Astrocyte of the cerebellum (primary cell): Measurements from ENCODE around the gene TMEM256.

Source experiments
- DNase-seq: peaks from one replicate; pipeline ENCODE4 v3.0.0-alpha.2; 2011; ENCODE audit warnings: low read depth
- H3K4me3 ChIP-seq: 2 replicates; pipeline ENCODE4 v1.5.1; 2011; ENCODE audit warnings: mild to moderate bottlenecking, low read depth, low read length, moderate library complexity
- in situ Hi-C: cut with HindIII; loops from 2 replicates; pipeline ENCODE4 v1.10.0; 2017; ENCODE audit warnings: low sequenced_read_pairs
- TF ChIP-seq, protein P1 (sequence below): IDR thresholded peaks from 2 replicates; pipeline ENCODE4 v1.5.1; 2012; ENCODE audit warnings: low read length, low read depth, moderate library complexity, mild to moderate bottlenecking; ENCODE audit errors: missing control alignments

The TMEM256 gene

DNA sequence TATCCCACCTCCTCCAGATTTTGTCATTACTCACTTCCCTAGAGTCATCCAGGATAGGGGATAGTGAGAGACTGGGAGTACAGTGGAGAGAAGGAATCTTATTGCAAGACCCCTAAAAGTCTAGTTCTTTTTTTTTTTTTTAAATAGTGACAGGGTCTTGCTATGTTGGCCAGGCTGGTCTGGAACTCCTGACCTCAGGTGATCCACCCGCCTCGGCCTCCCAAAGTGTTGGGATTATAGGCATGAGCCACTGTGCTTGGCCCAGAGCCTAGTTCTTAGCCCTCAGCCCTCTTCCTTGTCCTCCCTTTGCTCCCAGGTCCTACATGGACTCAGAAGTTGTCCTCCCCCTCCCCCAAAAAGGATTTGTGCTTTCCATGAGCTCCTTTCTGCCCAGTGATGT, 38.2 kb upstream of the TMEM256 start:
- TF ChIP-seq, protein P1, sequence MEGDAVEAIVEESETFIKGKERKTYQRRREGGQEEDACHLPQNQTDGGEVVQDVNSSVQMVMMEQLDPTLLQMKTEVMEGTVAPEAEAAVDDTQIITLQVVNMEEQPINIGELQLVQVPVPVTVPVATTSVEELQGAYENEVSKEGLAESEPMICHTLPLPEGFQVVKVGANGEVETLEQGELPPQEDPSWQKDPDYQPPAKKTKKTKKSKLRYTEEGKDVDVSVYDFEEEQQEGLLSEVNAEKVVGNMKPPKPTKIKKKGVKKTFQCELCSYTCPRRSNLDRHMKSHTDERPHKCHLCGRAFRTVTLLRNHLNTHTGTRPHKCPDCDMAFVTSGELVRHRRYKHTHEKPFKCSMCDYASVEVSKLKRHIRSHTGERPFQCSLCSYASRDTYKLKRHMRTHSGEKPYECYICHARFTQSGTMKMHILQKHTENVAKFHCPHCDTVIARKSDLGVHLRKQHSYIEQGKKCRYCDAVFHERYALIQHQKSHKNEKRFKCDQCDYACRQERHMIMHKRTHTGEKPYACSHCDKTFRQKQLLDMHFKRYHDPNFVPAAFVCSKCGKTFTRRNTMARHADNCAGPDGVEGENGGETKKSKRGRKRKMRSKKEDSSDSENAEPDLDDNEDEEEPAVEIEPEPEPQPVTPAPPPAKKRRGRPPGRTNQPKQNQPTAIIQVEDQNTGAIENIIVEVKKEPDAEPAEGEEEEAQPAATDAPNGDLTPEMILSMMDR: no peak
- in situ Hi-C loops: no loop called here
- no peak for DNase-seq
- no peak overlapping the region for H3K4me3 ChIP-seq

DNA sequence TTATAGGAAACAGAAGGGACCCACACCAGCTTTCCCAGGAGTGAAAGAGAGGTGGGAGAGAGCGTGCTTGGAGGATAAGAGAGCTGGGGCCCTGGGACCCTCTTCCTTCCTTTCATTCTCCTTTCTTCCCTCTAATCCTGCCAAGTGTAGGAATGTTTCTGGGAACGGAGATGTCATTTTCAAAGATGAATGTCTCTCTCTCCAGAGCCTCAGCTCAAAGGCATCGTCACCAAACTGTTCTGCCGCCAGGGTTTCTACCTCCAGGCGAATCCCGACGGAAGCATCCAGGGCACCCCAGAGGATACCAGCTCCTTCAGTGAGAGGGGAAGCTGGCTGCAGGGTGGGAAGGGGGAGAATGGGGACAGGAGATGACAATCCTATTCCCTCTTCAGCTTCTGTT, 37.4 kb upstream of the TMEM256 start:
- DNase-seq: no peak
- H3K4me3 ChIP-seq: no peak overlapping the region
- in situ Hi-C loops: no loop called here
- TF ChIP-seq, protein P1: no peak

DNA sequence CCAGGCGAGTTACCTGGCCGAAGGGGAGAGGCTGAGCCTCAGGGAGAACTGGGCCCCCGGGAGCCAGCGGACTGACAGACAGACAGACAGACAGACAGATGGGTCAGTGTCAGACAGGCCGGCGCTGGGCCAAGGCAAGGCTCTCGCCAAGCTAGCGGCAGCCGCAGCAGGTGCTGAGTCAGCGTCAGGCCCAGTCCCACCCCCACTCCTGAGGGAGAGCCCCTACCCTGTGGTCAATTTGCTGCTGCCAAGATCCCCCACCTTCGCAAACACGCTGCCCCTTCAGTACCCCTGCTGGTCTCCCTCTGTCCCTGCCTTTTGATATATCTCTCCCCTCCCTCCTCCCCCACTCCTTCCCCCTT, 36.9 kb upstream of the TMEM256 start:
- H3K4me3 ChIP-seq: peak overlapping the region; percentile 36
- in situ Hi-C loops: no loop called here
- no peak for DNase-seq
- TF ChIP-seq, protein P1: peak; percentile 8

- in situ Hi-C loops: no loop called here
- H3K4me3 ChIP-seq: peak overlapping the region; percentile 36
- DNase-seq: no peak
- TF ChIP-seq, protein P1: no peak
Measured at GRCh38 chr17:7440113-7440833, 36.4 kb upstream of the TMEM256 start.

GRCh38 chr17:7439462-7440112, 35.7 kb upstream of the TMEM256 start, which contains the start of gene FGF11:
FGF11 (plus strand) TSS chr17:7439512; CDS start chr17:7439621, 109 bp downstream.
- peak within 1 kb of the TSS; percentile 36 for H3K4me3 ChIP-seq
- in situ Hi-C loops: no loop called here

DNA sequence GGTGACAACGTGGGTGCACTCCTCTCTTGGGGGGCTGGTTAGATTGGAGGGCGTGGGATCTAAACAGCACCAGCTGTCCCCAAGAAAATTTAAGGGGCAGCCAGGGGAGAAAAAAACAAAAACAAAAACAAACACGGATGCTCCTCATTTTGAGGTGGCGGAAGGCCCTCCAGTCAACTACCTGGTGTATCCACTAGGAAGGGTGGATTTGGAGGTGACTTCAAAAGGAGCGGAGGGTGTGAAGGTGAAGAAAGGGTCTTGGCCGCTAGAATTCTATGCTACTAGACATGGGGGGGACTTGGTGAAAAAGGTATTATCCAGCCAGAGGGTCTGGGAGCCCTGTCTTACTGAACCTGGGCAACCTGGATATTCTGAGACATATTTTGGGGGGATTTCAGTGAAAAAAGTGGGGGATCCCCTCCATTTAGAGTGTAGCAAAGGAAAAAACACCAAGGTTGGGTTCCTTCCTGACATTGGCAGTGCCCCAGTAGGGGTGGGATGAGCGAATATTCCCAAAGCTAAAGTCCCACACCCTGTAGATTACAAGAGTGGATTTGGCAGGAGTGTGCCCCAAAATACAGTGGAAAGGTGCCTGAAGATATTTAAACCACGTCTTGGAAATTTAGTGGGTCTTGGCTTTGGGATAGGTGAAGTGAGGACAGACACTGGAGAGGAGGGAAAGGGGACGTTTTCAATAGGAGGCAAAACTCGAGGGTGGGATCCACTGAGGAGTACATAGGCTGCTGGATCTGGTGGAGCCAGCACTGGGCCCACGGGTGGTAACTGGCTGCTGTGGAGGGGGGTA, 35.0 kb upstream of the TMEM256 start:
- no peak for DNase-seq
- no peak overlapping the region for H3K4me3 ChIP-seq
- in situ Hi-C loops: no loop called here
- TF ChIP-seq, protein P1: no peak

More at GRCh38 chr17:7439462-7440112, 35.7 kb upstream of the TMEM256 start, which contains the start of gene FGF11:
- TF ChIP-seq, protein P1: no peak
- DNase-seq: no peak
